ENCODE measurements around the gene UBE2L3. TPM values are rescaled to one million over a fixed set of nuclear protein-coding genes. Genes with fewer than 3 reads are reported as not detected.

Gene UBE2L3
- total and polyA plus RNA-seq, 2 donors (not counting 1 experiment from before 2014, with no cell fraction given): 13.5 to 30.9 TPM

DNA sequence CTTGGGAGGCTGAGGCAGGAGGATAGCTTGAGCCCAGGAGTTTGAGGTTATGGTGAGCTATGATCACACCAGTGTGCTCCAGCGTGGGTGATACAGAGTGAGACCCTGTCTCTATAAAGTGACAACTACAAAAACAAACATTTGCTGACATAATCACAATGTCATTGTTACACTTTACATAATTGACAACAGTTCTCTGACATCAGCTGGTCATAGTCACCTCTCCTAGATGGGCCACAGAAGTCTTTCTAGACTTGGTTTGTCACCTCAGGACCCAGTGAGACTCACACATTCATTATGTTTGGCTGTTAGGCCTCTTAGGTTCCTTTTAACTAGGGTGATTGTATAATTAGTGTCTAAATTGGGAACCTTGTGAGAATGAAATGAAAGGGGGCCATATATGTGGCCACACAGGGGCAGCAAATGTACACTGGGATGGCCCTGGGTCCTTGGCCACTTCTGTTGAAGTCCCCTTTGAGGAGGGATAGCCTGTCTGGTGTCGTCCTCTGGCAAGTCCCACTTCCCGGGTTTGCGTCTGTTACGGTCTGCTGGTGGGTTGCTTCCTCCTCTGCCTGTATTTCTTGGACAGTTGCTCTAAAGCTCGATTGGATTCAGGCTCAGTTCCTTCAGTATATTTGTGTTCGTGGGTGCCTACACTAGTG, 92.5 kb downstream of the UBE2L3 start:
- H3K27me3 ChIP-seq (replicated peaks in 1 of 4; ENCODE audit: control extremely low read depth in 1 of 4, control insufficient read depth in 3 of 4, insufficient read depth in 4 of 4, low read length in 3 of 4): no peaks in the 10 kb centered on the region
- H3K4me3 ChIP-seq (ENCODE audit: control extremely low read depth in 1 of 5, extremely low read depth in 1 of 5, insufficient read depth in 1 of 5, low read depth in 2 of 5, low read length in 4 of 5): no peak overlapping the region
- no peaks in the 10 kb centered on the region for H3K79me2 ChIP-seq (ENCODE audit: control insufficient read depth, insufficient read depth, low read length)
- intact Hi-C loops (cut with micrococcal nuclease): loop anchor here (5.0 kb wide), 1 partner anchor 658 kb away; the partner anchor contains the start of gene THAP7
- ChIA-PET CTCF (interaction anchor here (1.2 to 3.1 kb wide), 4 partner anchors 13 to 293 kb away, joined by 3 to 15 read pairs (median 5); partner anchors contain the start of genes PPM1F and SDF2L1), POLR2A (no interaction called here)
- Mint-ChIP-seq H3K27me3 (no peaks in the 10 kb centered on the region), H3K4me3 (peak overlapping the region; percentile 26), H3K27ac (peak overlapping the region; percentile 43), H3K4me1 (peaks cover 12% of the 10 kb centered on the region), H3K9me3 (ENCODE audit: insufficient read depth) (no peaks in the 10 kb centered on the region)
- TF ChIP-seq, protein P1, sequence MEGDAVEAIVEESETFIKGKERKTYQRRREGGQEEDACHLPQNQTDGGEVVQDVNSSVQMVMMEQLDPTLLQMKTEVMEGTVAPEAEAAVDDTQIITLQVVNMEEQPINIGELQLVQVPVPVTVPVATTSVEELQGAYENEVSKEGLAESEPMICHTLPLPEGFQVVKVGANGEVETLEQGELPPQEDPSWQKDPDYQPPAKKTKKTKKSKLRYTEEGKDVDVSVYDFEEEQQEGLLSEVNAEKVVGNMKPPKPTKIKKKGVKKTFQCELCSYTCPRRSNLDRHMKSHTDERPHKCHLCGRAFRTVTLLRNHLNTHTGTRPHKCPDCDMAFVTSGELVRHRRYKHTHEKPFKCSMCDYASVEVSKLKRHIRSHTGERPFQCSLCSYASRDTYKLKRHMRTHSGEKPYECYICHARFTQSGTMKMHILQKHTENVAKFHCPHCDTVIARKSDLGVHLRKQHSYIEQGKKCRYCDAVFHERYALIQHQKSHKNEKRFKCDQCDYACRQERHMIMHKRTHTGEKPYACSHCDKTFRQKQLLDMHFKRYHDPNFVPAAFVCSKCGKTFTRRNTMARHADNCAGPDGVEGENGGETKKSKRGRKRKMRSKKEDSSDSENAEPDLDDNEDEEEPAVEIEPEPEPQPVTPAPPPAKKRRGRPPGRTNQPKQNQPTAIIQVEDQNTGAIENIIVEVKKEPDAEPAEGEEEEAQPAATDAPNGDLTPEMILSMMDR (IDR thresholded peaks at IDR 0.05): no peak
- TF ChIP-seq EZH2 (IDR thresholded peaks at IDR 0.05; ENCODE audit: borderline replicate concordance, insufficient read depth, low read depth, low read length, poor library complexity, severe bottlenecking): no peak
- peaks cover 0 to 3% (median 0%) of the 10 kb centered on the region in 3 donors for H3K9me3 ChIP-seq (ENCODE audit: control extremely low read depth in 1 of 3, control insufficient read depth in 2 of 3, insufficient read depth in 1 of 3, low read length in 2 of 3)
- no peak overlapping the region for H3K9ac ChIP-seq (ENCODE audit: low read length)
- ATAC-seq (ENCODE audit: low read depth): no peak
- H3K4me2 ChIP-seq (replicated peaks; ENCODE audit: low read depth, low read length, poor library complexity, severe bottlenecking): no peak overlapping the region
- no peaks in the 10 kb centered on the region for H4K20me1 ChIP-seq (ENCODE audit: control insufficient read depth, insufficient read depth, low read length, poor library complexity, severe bottlenecking)
- no peaks in the 10 kb centered on the region for H3K36me3 ChIP-seq (replicated peaks in 1 of 2; ENCODE audit: control extremely low read depth in 1 of 2, control insufficient read depth in 1 of 2, extremely low read depth in 1 of 2, insufficient read depth in 2 of 2, low read length in 1 of 2)
- 83% methylated on average over 6 of the region's 7 CpGs for WGBS (ENCODE audit: insufficient coverage)
- no peak overlapping the region for H2AFZ ChIP-seq (ENCODE audit: insufficient read depth, low read depth, low read length, poor library complexity, severe bottlenecking)
- H3K27ac ChIP-seq (ENCODE audit: low read length in 2 of 2): no peak overlapping the region
- no peak for DNase-seq
- H3K4me1 ChIP-seq (ENCODE audit: control insufficient read depth in 2 of 2, insufficient read depth in 2 of 2, low read length in 2 of 2): peaks cover 6 to 15% of the 10 kb centered on the region in 2 donors

DNA sequence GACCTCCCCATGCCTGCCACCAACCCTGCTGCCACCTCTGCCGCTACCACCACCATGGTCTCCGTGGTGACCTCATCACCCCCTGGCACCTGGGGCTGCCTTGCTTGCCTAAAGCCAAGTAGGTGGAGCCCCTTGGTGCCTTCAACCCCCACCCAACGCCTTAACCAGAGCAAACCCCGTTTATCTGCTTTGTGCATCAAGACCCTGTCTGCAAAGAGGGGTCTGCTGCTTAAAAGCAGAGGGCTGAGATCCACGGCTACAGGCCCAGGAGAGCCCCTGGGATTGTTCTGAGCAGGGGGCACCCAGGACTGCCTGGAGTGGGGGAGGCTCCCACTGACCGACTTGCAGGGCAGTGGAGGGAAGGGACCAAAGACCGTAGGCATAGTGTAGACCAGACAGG, 93.4 kb downstream of the UBE2L3 start:
- Histone ChIP-seq H3K36me3 (replicated peaks in 1 of 2; ENCODE audit: control extremely low read depth in 1 of 2, control insufficient read depth in 1 of 2, extremely low read depth in 1 of 2, insufficient read depth in 2 of 2, low read length in 1 of 2) (no peaks in the 10 kb centered on the region), H4K20me1 (ENCODE audit: control insufficient read depth, insufficient read depth, low read length, poor library complexity, severe bottlenecking) (no peaks in the 10 kb centered on the region), H3K9me3 (ENCODE audit: control extremely low read depth in 1 of 3, control insufficient read depth in 2 of 3, insufficient read depth in 1 of 3, low read length in 2 of 3) (peaks cover 0 to 3% (median 0%) of the 10 kb centered on the region in 3 donors), H3K4me2 (replicated peaks; ENCODE audit: low read depth, low read length, poor library complexity, severe bottlenecking) (no peak overlapping the region), H3K27me3 (replicated peaks in 1 of 4; ENCODE audit: control extremely low read depth in 1 of 4, control insufficient read depth in 3 of 4, insufficient read depth in 4 of 4, low read length in 3 of 4) (no peaks in the 10 kb centered on the region), H3K79me2 (ENCODE audit: control insufficient read depth, insufficient read depth, low read length) (peaks cover 9% of the 10 kb centered on the region), H2AFZ (ENCODE audit: insufficient read depth, low read depth, low read length, poor library complexity, severe bottlenecking) (no peak overlapping the region), H3K9ac (ENCODE audit: low read length) (no peak overlapping the region), H3K4me1 (ENCODE audit: control insufficient read depth in 2 of 2, insufficient read depth in 2 of 2, low read length in 2 of 2) (peaks cover 6 to 22% of the 10 kb centered on the region in 2 donors), H3K27ac (ENCODE audit: low read length in 2 of 2) (no peak overlapping the region), H3K4me3 (ENCODE audit: control extremely low read depth in 1 of 5, extremely low read depth in 1 of 5, insufficient read depth in 1 of 5, low read depth in 2 of 5, low read length in 4 of 5) (no peak overlapping the region)
- Mint-ChIP-seq H3K9me3 (ENCODE audit: insufficient read depth) (no peaks in the 10 kb centered on the region), H3K27me3 (no peaks in the 10 kb centered on the region), H3K4me3 (no peak overlapping the region), H3K4me1 (peaks cover 18% of the 10 kb centered on the region), H3K27ac (no peak overlapping the region)
- WGBS (ENCODE audit: insufficient coverage): 76% methylated on average over 4 of the region's 7 CpGs
- no peak for TF ChIP-seq EZH2 (IDR thresholded peaks at IDR 0.05; ENCODE audit: borderline replicate concordance, insufficient read depth, low read depth, low read length, poor library complexity, severe bottlenecking)
- TF ChIP-seq, protein P1 (IDR thresholded peaks at IDR 0.05): no peak
- CTCF ChIA-PET: interaction anchor here (3.1 kb wide), 1 partner anchor 14 kb away, joined by 15 read pairs; no protein-coding TSS in a partner anchor
- POLR2A ChIA-PET: no interaction called here
- ATAC-seq (ENCODE audit: low read depth) (no peak), DNase-seq (no peak)
- intact Hi-C loops (cut with micrococcal nuclease): no loop called here
